Measurements from ENCODE around the gene RAET1E.
"Not testable (repeated sequence)": the region's sequence is repeated elsewhere in the genome, so short reads cannot be mapped to it uniquely, and the experiment has no call there.

Gene RAET1E

GRCh38 chr6:149919834-149920225, 21.9 kb upstream of the RAET1E start:
- no peak for DNase-seq (ENCODE audit: low read depth)
- TF ChIP-seq, protein P1, sequence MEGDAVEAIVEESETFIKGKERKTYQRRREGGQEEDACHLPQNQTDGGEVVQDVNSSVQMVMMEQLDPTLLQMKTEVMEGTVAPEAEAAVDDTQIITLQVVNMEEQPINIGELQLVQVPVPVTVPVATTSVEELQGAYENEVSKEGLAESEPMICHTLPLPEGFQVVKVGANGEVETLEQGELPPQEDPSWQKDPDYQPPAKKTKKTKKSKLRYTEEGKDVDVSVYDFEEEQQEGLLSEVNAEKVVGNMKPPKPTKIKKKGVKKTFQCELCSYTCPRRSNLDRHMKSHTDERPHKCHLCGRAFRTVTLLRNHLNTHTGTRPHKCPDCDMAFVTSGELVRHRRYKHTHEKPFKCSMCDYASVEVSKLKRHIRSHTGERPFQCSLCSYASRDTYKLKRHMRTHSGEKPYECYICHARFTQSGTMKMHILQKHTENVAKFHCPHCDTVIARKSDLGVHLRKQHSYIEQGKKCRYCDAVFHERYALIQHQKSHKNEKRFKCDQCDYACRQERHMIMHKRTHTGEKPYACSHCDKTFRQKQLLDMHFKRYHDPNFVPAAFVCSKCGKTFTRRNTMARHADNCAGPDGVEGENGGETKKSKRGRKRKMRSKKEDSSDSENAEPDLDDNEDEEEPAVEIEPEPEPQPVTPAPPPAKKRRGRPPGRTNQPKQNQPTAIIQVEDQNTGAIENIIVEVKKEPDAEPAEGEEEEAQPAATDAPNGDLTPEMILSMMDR (conservative IDR thresholded peaks at IDR 0.05; ENCODE audit: low read depth, low read length), result no peak
- no peak overlapping the region for H3K4me3 ChIP-seq (ENCODE audit: low read depth, low read length)

GRCh38 chr6:149919126-149919833, 21.4 kb upstream of the RAET1E start:
- not testable (repeated sequence) for H3K4me3 ChIP-seq (ENCODE audit: low read depth, low read length); DNase-seq (ENCODE audit: low read depth)

DNA sequence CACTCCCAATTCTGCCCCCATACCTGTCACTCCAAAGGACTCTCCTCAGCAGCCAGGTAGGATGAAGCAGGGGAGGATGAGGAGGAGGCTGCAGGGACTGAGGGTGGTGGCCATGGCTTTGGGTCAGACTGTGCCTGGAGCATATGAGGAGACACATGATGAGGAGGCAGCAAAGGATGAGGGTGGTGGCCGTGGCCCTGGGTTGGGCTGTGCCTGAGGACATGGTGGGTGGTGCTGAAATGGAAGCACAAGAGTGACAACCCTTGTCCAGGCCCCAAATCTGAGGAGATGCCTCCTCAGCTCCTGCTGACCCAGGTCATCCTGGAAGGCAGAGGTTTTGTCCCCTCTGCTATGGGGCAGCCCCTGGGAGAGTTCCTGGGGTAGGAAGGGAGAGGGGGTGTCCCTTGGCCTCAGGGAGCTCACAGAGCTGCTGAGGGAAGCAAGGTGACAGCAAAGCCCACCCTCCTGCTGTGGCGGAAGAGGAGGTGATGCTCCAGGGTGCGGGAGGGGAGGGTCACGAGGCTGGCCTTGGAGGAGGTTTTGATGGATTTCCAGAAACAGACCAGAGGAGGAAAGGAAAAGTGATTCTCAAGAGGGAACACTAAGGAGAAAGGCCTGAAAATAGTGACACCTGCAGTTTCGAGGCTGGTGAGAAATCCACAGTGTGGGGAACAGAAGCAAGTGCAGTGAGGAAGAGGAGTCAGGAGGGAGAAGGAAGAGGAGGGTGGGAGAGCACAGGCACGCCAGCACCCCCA, 20.4 kb upstream of the RAET1E start:
- TF ChIP-seq, protein P1 (conservative IDR thresholded peaks at IDR 0.05; ENCODE audit: low read depth, low read length), result no peak
- H3K4me3 ChIP-seq (ENCODE audit: low read depth, low read length), result no peak overlapping the region
- no peak for DNase-seq (ENCODE audit: low read depth)

DNA sequence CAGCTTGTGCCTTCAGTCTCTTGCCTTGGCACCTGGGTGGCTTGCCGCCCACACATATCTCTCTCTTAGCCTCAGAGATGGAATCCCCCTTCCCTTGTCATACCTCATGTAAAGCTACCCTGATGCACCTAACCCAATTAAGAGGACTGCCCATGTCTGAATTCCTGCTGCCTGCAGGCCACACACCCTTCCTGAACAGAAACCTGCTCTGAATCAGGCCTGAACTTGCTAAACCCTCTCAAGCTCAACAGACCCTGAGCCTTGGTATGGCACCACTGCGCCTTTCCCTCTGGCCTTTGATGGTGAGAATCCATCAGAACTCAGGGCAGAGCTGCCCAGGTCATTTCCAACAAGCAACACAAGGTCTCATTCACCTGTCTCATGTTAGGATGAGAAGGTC, 19.8 kb upstream of the RAET1E start:
- DNase-seq (ENCODE audit: low read depth), result no peak
- H3K4me3 ChIP-seq (ENCODE audit: low read depth, low read length), result no peak overlapping the region
- TF ChIP-seq, protein P1 (conservative IDR thresholded peaks at IDR 0.05; ENCODE audit: low read depth, low read length), result no peak

DNA sequence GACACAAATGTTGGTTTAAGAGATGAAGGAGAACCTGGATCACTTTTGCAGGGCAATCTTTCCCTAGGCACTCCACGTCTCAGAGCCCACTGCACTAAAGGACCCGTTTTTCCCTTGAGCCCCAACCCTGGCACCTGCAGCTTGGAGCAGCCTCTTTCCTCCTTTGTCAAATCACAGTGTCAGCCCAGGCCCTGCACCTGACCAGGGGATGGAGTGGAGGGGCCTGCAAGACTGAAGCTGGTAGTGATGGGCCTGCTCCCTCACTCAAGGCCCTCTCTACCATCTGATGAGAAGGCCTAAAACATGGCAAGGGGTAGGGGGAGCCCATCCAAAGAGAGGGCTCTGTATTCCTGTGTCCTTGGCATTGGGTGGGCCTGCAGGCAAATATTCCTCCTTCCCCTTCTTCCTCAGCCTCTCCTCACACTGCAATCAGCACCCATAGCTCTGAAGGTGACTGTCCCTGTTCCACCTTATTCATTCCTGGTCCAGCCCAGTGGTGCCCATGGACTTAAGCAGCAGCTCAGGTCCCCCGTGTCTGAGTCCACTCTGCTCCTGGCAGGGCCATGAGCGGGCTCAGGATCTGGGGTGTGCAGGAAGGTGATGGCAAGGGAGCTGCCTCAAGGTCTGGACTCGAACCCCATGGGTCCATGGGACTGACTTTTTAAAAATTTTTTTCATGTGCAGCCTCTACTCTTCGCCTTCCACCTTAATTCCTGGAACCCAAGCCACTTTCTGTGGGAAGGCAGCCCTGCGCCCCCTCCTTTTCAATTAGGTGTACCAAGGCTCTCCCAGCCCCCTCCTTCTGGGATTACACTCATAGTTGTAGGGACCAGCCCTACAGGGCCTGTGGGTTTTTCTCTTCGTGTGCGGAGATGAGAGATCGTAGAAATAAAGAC, 18.3 kb upstream of the RAET1E start:
- no peak overlapping the region for H3K4me3 ChIP-seq (ENCODE audit: low read depth, low read length)
- DNase-seq (ENCODE audit: low read depth), result no peak
- TF ChIP-seq, protein P1 (conservative IDR thresholded peaks at IDR 0.05; ENCODE audit: low read depth, low read length), result no peak

DNA sequence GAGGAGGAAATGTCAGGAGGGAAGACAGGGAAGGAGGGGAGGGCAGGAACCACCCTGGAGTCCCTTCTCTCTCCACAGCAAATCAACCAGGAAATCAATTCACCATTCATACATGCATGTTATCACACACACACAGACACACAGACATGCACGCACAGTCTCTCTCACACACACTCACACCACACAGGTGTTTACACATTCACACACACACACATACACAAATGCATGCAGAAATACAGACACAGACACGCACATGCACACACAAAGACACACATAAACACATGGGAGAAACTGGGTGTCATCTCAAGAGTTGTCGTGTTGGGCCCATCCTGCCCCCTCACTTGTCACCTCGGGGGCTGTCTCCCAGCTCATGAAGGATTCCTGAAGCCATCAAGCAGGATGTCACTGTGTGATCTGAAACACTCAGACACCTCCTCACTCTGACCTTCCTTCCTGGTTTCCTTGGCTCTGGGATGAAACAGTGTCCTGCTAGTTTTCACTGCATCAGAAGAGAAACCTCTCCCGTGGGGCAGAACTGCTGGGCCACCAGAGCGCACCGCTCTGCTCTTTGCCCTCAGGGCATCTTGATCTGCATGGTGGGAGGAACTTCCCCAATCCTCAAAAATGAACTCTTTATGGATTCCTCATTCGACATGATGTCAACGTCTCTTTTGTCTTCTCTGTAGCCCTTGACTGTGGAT, 15.8 kb upstream of the RAET1E start:
- no peak for DNase-seq (ENCODE audit: low read depth)
- TF ChIP-seq, protein P1 (conservative IDR thresholded peaks at IDR 0.05; ENCODE audit: low read depth, low read length), result no peak

More for the DNA sequence above, 15.8 kb upstream of the RAET1E start:
- H3K4me3 ChIP-seq (ENCODE audit: low read depth, low read length), result no peak overlapping the region

Data from choroid plexus epithelial cell (primary cell).